Prostate gland (tissue), 2 donors: ENCODE results near the gene CD209.

Experiments
- CTCF ChIP-seq, 4 experiments: fragments of 200-600 bp in 2 of 4; fragments of 450-650 bp in 2 of 4; sonication (generic) in 2 of 4; IDR thresholded peaks; 1 replicate in 3 of 4; 2 replicates in 1 of 4; pipeline ENCODE4 v1.5.1; 2016 to 2019; ENCODE audit warnings: antibody characterized with exemption in 4 of 4, mild to moderate bottlenecking in 2 of 4, moderate library complexity in 2 of 4
- POLR2A ChIP-seq: fragments of 450-650 bp; IDR thresholded peaks from one replicate; pipeline ENCODE4 v1.6.1; 2016; ENCODE audit warnings: antibody characterized with exemption, mild to moderate bottlenecking
- POLR2AphosphoS5 ChIP-seq: sonication (generic); formaldehyde crosslinking; IDR thresholded peaks from one replicate; pipeline ENCODE4 v1.6.1; 2017; ENCODE audit warnings: antibody characterized with exemption

- TF ChIP-seq CTCF (IDR thresholded peaks at IDR 0.05) (no peak), POLR2A (no peak), POLR2AphosphoS5 (no peak)
Measured at GRCh38 chr19:7699003-7699402, 48.3 kb downstream of the CD209 start.
